ENCODE results near the gene PDCL2.

The PDCL2 gene

DNA sequence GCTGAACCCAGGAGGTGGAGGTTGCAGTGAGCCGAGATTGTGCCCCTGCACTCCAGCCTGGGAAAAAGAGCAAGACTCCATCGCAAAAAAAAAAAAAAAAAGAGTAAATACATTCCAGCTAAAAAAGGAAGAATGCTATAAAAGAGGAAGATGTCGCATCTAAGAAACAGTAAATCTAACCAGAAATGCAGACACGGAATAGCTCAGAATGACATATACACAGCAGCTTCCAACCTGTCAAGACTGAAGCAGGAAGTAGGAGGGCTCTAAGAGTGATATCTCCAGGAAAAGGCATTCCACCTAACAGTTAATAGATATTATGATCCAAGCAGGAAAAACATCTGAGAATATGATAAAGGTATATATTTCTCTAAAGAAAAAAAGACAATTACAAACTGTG lies 61.4 kb downstream of the PDCL2 start:
- no peak for DNase-seq

DNA sequence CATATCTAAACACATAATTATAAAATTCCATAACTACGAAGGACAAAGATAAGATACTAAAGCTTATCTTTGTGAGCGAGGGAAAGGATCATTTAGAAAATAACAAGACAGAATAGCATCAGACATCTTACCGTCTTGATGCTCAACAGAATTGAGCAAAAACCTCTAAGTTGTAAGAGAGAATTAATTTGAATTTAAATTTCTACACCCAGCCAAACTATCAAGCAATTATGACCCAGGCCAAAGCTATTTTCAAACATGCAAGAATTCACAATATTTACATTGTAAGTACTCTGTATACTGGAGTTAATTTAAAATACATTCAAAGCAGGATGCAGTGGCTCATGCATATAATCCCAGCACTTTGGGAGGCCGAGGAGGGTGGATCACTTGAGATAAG lies 61.9 kb downstream of the PDCL2 start:
- DNase-seq = no peak

DNA sequence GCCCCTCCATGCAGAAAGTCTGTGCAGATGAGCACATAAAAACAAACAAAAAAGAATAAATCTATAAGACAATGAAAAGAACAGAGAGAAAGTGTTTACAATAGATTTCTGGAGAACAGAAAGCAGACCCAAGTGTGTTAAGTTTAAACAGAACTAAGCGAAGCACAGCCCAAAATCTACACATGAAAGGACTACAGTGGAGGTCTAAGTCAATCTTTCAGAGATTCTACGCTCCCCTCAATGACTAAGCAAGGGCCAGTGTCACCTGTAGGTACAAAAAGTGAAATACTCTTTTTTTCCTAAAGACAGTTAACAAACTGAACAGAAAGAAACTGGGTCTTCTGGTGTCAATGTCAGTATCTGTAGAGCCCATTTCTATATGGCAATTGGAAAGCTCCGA lies 63.6 kb downstream of the PDCL2 start:
- DNase-seq = no peak

DNA sequence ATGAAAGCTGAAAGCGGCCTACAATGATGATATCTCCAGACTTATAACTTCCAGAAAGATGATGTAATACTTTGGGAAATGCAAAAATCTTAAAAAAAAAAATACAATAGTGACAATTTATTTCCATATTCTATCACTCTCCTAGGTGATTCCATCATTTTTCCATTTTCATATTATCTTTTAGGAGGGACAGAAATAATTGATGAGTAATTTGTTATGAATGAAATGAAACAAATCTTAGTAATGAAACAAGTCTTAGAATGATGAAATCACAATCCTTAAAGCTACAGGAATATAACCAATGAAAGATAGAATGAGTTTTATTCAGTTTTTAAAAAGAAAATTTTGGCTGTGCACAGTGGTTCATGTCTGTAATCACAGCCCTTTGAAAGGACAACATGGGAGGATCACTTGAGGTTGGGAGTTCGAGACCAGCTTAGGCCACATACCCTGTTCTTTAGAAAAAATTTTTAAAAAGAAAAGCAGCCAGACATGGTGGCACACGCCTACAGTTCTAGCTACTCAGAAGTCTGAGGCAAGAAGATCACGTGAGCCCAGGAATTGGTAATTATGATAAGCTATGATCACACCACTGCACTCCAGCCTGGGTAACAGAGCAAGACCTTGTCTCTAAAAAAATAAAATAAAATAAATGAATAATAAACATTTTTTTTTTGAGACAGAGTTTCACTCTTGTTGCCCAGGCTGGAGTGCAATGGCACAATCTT lies 67.0 kb downstream of the PDCL2 start:
- no peak for DNase-seq

DNA sequence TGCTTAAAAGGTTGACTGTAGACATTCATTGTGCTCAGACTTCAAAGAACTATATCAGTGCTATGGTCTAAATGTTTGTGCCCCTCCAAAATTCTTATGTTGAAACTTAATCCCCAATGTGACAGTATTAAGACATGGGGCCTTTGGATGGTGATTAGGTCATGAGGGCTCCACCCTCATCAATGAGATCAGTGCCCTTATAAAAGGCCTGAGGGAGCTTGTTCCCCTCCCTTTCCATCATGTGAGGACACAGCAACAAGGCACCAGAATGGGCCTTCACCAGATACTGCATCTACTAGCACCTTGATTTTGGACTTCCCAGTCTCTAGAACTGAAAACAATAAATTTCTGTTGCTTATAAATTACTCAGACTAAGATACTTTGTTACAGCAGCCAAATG lies 73.6 kb downstream of the PDCL2 start:
- no peak for DNase-seq

DNA sequence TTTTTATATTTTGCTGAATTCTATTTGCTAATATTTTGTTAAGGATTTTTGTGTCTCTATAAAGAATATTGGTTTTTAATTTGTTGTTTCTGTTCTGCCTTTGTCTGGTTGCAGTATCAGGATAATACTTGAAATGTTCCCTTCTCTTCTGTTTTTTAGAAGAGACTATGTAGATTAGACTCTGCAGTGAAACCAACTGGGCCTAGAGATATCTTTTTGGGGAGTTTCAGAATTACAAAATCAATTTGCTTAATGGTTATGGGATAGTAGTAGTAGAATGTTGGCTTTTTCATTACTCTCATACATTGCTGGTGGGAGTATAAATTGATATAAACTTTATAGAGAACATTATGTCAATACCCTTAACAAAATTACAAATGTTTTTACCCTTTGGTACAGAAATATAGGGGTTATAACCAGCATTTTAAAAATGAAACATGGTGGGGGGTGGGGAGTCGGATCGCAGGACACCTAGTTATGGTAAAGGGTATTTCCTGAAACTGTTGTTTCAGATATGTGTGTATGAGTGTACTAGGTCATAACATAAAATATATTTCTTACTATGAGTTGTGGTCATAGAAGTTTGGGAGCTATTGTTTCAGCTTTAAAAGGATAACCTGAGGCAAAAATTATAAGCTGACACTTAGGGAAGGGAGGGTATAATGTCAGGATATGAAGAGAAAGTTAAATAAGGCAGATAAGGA lies 74.4 kb downstream of the PDCL2 start:
- DNase-seq = no peak

DNA sequence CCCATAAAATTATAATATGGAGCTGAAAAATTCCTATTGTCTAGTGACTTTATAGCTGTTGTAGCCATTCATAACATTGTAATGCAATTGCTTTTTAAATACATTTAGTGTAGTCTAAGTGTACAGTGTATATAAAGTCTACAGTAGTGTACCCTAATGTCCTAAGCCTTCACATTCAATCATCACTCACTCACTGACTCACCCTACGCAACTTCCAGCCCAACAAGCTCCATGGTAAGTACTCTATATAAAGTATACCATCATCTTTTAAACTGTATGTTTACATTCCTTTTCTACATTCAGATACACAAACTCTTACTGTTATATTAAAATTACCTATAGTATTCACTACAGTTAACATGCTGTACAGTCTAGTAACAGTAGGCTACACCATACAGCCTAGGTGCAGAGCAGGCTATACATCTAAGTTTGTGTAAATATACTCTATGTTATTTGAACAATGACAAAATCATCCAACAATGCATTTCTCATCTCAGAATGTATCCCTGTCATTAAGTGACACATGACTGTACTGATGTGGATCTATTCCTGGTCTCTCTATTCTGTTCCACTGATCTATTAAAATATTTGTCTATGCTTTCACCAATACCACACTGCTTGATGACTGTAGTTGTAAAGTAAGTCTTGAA lies 79.0 kb downstream of the PDCL2 start:
- no peak for DNase-seq

DNA sequence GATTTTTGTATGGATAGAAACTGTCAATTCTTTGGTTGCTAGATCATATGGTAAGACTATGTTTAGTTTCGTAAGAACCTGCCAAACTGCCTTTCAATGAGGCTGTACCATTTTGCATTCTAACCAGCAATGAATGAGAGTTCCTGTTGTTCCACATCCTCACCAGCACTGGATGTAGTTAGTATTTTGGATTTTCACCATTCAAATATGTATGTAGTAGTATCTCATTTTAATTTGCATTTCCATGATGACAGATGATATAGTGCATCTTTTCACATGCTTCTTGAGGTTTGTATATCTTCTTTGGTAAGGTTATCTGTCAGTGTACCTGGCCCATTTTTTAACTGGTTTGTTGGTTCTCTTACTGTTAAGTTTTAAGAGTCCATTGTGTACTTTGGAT lies 80.0 kb downstream of the PDCL2 start:
- DNase-seq = no peak

DNA sequence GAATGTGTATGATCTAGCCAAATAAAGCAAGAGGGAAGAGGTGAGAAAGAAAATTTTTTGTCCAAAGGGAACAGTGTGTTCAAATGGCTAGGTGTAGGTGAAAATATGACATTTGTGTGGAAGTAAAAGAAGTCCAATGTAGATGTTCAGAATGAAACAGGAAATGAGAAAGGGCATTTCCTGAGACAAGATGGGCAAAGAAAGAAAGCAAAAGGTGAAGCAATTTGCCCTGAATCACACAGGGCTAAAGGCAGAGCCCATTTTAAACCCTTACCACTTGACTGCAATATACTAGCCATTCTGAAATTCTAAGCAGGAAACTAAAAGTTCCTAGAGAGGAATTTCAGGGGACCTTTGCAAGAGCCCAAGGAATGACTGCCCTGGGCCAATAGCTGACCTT lies 81.4 kb downstream of the PDCL2 start:
- no peak for DNase-seq

DNA sequence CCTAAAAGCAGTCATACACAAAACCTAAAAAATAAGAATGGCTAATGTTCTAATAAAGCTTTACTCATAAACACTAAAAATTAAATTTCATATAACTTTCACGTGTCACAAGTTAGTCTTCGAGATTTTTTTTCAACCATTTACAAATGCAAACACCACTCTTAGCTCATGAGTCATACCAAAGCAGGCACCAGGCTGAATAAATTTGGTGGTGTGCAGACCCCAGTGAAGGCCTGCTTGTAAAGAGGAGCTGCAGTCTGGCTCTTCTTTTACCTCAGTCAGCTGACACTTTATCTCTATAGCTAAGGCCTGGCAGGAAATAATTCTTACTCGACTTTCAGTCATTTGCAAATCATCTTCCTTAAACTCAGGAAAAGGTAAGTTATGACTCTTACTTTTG lies 82.8 kb downstream of the PDCL2 start:
- DNase-seq = no peak

DNA sequence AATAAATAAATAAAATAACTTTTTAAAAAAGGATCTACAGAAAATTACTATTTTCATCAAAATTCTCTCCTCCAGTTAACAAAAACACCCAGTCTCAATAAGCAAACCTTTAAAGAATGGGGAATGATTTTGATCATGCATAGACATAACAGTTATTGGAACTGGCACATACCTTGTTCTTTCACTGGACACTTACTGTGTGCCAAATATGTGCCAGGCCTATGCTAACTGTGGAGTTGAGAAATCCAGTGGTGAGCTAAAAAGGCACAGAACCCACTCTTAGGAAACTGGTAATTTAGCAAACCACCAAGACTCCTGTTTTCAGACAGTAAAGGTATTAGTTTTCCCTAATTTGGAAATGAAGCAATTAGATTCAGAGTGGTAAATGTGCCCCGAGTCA lies 84.4 kb downstream of the PDCL2 start:
- no peak for DNase-seq

Data from NK-92 treated with Interleukin-12 subunit alpha and Interleukin-12 subunit beta, amount 100 ng/mL, for 24 hours (cell line).